GM23338 (cell line): ENCODE results near the gene LY86. TPM values are rescaled to one million over a fixed set of nuclear protein-coding genes. Genes with fewer than 3 reads are reported as not detected.

ENCODE experiments used
- ATAC-seq: fragments of 200-7000 bp; cut with Tn5 transposase; 3 replicates; pipeline ENCODE4 v1.9.1; 2020
- DNase-seq: peaks from one replicate; pipeline ENCODE4 v3.0.0-alpha.2; 2015; ENCODE audit warnings: low spot score
- H2AFZ ChIP-seq: fragments of 200-600 bp; sonication (generic); 2 replicates; pipeline ENCODE4 v1.8.0; 2016; ENCODE audit warnings: antibody characterized with exemption, mild to moderate bottlenecking, moderate library complexity
- H3F3A ChIP-seq: fragments of 200-600 bp; sonication (generic); replicated peaks from 2 replicates; pipeline ENCODE4 v1.8.0; 2017; ENCODE audit warnings: antibody characterized with exemption, mixed run types, low read depth
- H3K27ac ChIP-seq: fragments of 200-600 bp; sonication (generic); 2 replicates; pipeline ENCODE4 v1.6.1; 2016; ENCODE audit warnings: low read depth
- H3K27me3 ChIP-seq: fragments of 200-600 bp; sonication (generic); 2 replicates; pipeline ENCODE4 v1.8.0; 2016; ENCODE audit warnings: mild to moderate bottlenecking, mixed run types, moderate library complexity; ENCODE audit not compliant: insufficient read depth
- H3K36me3 ChIP-seq: fragments of 200-600 bp; sonication (generic); 2 replicates; pipeline ENCODE4 v1.8.0; 2016; ENCODE audit warnings: mild to moderate bottlenecking; ENCODE audit not compliant: insufficient read depth
- H3K4me1 ChIP-seq: fragments of 200-600 bp; sonication (generic); 2 replicates; pipeline ENCODE4 v1.8.0; 2016; ENCODE audit warnings: mild to moderate bottlenecking, moderate library complexity; ENCODE audit not compliant: insufficient read depth
- H3K4me2 ChIP-seq: fragments of 200-600 bp; sonication (generic); 2 replicates; pipeline ENCODE4 v1.7.1; 2017; ENCODE audit warnings: mixed run types
- H3K4me3 ChIP-seq: fragments of 200-600 bp; sonication (generic); 2 replicates; pipeline ENCODE4 v1.6.1; 2016; ENCODE audit warnings: mixed run types
- H3K79me2 ChIP-seq: fragments of 200-600 bp; sonication (generic); replicated peaks from 2 replicates; pipeline ENCODE4 v1.8.0; 2017; ENCODE audit warnings: mild to moderate bottlenecking; ENCODE audit not compliant: insufficient read depth
- H3K9me2 ChIP-seq: fragments of 200-600 bp; sonication (generic); 2 replicates; pipeline ENCODE4 v1.8.0; 2017; ENCODE audit not compliant: insufficient read depth
- H4K20me1 ChIP-seq: fragments of 200-600 bp; sonication (generic); replicated peaks from 2 replicates; pipeline ENCODE4 v1.8.0; 2017; ENCODE audit warnings: mild to moderate bottlenecking; ENCODE audit not compliant: insufficient read depth
- H3K27ac Mint-ChIP-seq: 2 replicates; pipeline ENCODE4 v1.8.0; 2020; ENCODE audit warnings: inconsistent platforms, mild to moderate bottlenecking, moderate library complexity, mixed read lengths
- H3K27me3 Mint-ChIP-seq: 3 replicates; pipeline ENCODE4 v1.8.0; 2022; ENCODE audit warnings: low read depth, mild to moderate bottlenecking, moderate library complexity, mixed read lengths, inconsistent platforms; ENCODE audit not compliant: insufficient read depth, poor library complexity
- H3K36me3 Mint-ChIP-seq: 3 replicates; pipeline ENCODE4 v1.8.0; 2021; ENCODE audit warnings: low read depth, mild to moderate bottlenecking, inconsistent platforms, moderate library complexity, mixed read lengths
- H3K4me1 Mint-ChIP-seq: 3 replicates; pipeline ENCODE4 v1.8.0; 2020; ENCODE audit warnings: mild to moderate bottlenecking, inconsistent platforms, mixed read lengths
- H3K4me3 Mint-ChIP-seq: 3 replicates; pipeline ENCODE4 v1.8.0; 2021; ENCODE audit warnings: moderate library complexity, mild to moderate bottlenecking, inconsistent platforms, mixed read lengths
- H3K9me3 Mint-ChIP-seq: 3 replicates; pipeline ENCODE4 v1.8.0; 2020; ENCODE audit warnings: moderate library complexity, mild to moderate bottlenecking, inconsistent platforms, mixed read lengths
- CREB1 ChIP-seq: fragments of 250-450 bp; sonication (Bioruptor Pico); IDR thresholded peaks from 2 replicates; pipeline ENCODE4 v1.5.0; 2020; ENCODE audit warnings: low read depth, mild to moderate bottlenecking, moderate library complexity
- CTCF ChIP-seq, 2 experiments: fragments of 200-600 bp in 1 of 2; sonication (generic) in 1 of 2; conservative IDR thresholded peaks; 2 replicates each; pipeline versions ENCODE4 v1.5.1 to v1.6.1; 2016 to 2017; ENCODE audit warnings: antibody characterized with exemption in 2 of 2, low read depth in 2 of 2, mild to moderate bottlenecking in 2 of 2, moderate library complexity in 1 of 2
- ETS1 ChIP-seq: IDR thresholded peaks from 2 replicates; pipeline ENCODE4 v1.6.1; 2016; ENCODE audit warnings: antibody characterized with exemption
- EZH2 ChIP-seq: fragments of 200-600 bp; sonication (generic); IDR thresholded peaks from one replicate; pipeline ENCODE4 v1.8.0; 2017; ENCODE audit warnings: antibody characterized with exemption, mild to moderate bottlenecking, low read depth; ENCODE audit not compliant: unreplicated experiment
- JUNB ChIP-seq: IDR thresholded peaks from one replicate; pipeline ENCODE4 v1.6.1; 2016; ENCODE audit warnings: antibody characterized with exemption; ENCODE audit not compliant: unreplicated experiment
- POLR2AphosphoS5 ChIP-seq: IDR thresholded peaks from 2 replicates; pipeline ENCODE4 v1.6.1; 2016; ENCODE audit warnings: antibody characterized with exemption, low read depth
- REST ChIP-seq: IDR thresholded peaks from one replicate; pipeline ENCODE4 v1.6.1; 2018; ENCODE audit warnings: antibody characterized with exemption; ENCODE audit not compliant: unreplicated experiment
- STAT1 ChIP-seq: IDR thresholded peaks from one replicate; pipeline ENCODE4 v1.6.1; 2016; ENCODE audit warnings: antibody characterized with exemption; ENCODE audit not compliant: unreplicated experiment
- ZNF114 ChIP-seq: fragments of 250-450 bp; sonication (Bioruptor Pico); IDR thresholded peaks from 2 replicates; pipeline ENCODE4 v1.5.0; 2020; ENCODE audit warnings: mild to moderate bottlenecking, moderate library complexity
- ZNF331 ChIP-seq: fragments of 250-450 bp; sonication (Bioruptor Pico); IDR thresholded peaks from 2 replicates; pipeline ENCODE4 v1.5.0; 2020; ENCODE audit warnings: low read depth, mild to moderate bottlenecking, moderate library complexity
- ZNF462 ChIP-seq: fragments of 250-450 bp; sonication (Bioruptor Pico); IDR thresholded peaks from 2 replicates; pipeline ENCODE4 v1.5.0; 2020; ENCODE audit warnings: mild to moderate bottlenecking, moderate library complexity
- polyA plus RNA-seq: library from polyadenylated mRNA; unstranded; fragments of >200 nt; fragmentation: Nextera tagmentation; extraction: Ambion mirVana; gene quantifications from 2 replicates; pipeline ENCODE4 v1.2.1, GENCODE V29; 2016
- total RNA-seq: library from RNA; depleted of rRNA; stranded (reverse); fragments of >200 nt; shearing (Covaris generic); gene quantifications from 2 replicates; pipeline ENCODE4 v1.2.3, GENCODE V29; 2014

Gene LY86
- total and polyA plus RNA-seq, 2 experiments from 2014 or later: 0.29 TPM; not detected in 1

GRCh38 chr6:6583836-6584235 lies 4.7 kb upstream of the LY86 start:
- H3K4me2 ChIP-seq: no peak overlapping the region
- Mint-ChIP-seq H3K4me3 (no peak overlapping the region), H3K27me3 (peaks cover 7% of the 10 kb centered on the region), H3K9me3 (peaks cover 16% of the 10 kb centered on the region), H3K27ac (no peak overlapping the region), H3K4me1 (peaks cover 5% of the 10 kb centered on the region; the same call in 2 of the 3 replicates), H3K36me3 (peaks cover 5% of the 10 kb centered on the region; the same call in 2 of the 3 replicates)
- no peaks in the 10 kb centered on the region for H3F3A ChIP-seq
- no peaks in the 10 kb centered on the region for H3K79me2 ChIP-seq
- H3K27ac ChIP-seq: no peak overlapping the region
- ATAC-seq: no peak
- no peaks in the 10 kb centered on the region for H3K4me1 ChIP-seq
- TF ChIP-seq STAT1 (no peak), CTCF (conservative IDR thresholded peaks at IDR 0.05; ENCODE audit: low read depth in 2 of 2) (no peak), ZNF462 (CRISPR knock-in tag) (no peak), JUNB (no peak), CREB1 (CRISPR knock-in tag) (no peak), EZH2 (no peak), POLR2AphosphoS5 (no peak), ZNF114 (no peak), REST (no peak), ETS1 (no peak), ZNF331 (CRISPR knock-in tag) (no peak)
- H3K27me3 ChIP-seq: no peaks in the 10 kb centered on the region
- no peaks in the 10 kb centered on the region for H3K9me2 ChIP-seq
- H3K36me3 ChIP-seq: no peaks in the 10 kb centered on the region
- H3K4me3 ChIP-seq: no peak overlapping the region
- no peaks in the 10 kb centered on the region for H4K20me1 ChIP-seq
- H2AFZ ChIP-seq: no peak overlapping the region
- DNase-seq: no peak
